Activated CD4-positive, alpha-beta T cell treated with anti-CD3 and anti-CD28 coated beads, Interleukin-10, Interleukin-2, amounts not matched to agents 100 ng/mL and 50 ng/mL, durations not matched to agents 16 hours and 8 hours (primary cell): Measurements from ENCODE around the gene TYROBP.
A peak's percentile ranks its signal among the peaks of the same experiment; 100 is the strongest.
"Not testable (repeated sequence)": the region's sequence is repeated elsewhere in the genome, so short reads cannot be mapped to it uniquely, and the experiment has no call there.

Source experiments
- DNase-seq: peaks from one replicate; pipeline ENCODE4 v3.0.0-alpha.2; 2020

The TYROBP gene

GRCh38 chr19:35931161-35931873, 23.2 kb upstream of the TYROBP start:
- DNase-seq = peak; percentile 100

- DNase-seq = peak; percentile 61
Measured at GRCh38 chr19:35929876-35930275, 21.8 kb upstream of the TYROBP start.

- DNase-seq = no peak
Measured at GRCh38 chr19:35928507-35928906, 20.4 kb upstream of the TYROBP start.

- no peak for DNase-seq
Measured at GRCh38 chr19:35925501-35925900, 17.4 kb upstream of the TYROBP start.

GRCh38 chr19:35921012-35921411, 12.9 kb upstream of the TYROBP start:
- DNase-seq = no peak

DNA sequence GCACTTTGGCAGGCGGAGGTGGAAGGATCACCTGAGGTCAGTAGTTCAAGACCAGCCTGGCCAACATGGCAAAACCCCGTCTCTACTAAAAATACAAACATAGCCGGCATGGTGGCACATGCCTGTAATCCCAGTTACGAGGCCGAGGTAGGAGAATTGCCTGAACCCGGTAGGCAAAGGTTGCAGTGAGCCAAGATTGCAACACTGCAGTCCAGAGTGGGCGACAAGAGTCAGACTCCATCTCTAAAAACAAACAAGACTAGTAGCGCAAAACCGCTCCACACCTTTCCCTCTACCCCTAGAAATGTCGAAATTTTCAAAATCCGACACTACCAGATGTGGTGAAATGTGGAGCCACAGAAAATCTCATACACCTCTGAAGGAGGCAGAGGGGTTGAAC, 11.2 kb upstream of the TYROBP start:
- DNase-seq = no peak

DNA sequence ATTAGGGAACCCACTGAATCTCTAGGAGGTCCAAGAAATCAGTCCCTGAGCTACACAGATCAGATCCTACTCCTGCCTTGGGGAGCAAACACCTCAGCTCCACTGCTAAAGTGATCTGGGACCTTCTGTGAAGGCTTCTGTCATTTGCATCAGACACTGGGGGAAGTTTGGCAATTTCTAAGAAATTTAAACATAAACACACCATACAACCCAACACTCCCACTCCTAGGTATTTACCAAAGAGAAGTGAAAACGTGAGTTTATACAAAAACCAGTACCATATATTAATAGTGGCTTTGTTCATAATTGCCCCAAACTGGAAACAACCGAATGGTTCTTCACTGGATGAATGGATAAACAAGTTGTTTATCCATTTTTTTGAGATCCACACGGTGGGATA, 7.3 kb upstream of the TYROBP start:
- no peak for DNase-seq

DNA sequence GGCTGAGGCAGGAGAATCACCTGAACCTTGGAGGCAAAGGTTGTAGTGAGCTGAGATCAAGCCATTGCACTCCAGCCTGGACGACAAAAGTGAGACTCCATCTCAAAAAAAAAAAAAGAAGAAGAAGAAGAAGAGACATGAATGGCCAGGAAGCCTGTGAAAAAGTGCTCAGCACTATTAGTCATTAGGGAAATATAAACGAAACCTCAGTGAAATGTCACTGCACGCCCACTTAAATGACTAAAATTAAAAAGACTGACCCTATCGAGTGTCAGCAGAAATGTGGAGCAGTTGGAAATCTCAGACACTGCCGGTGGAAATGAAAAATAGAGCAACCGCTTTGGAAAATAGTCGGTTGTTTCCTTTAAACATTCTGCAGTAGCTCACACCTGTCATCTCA, 5.5 kb upstream of the TYROBP start:
- DNase-seq = no peak

DNA sequence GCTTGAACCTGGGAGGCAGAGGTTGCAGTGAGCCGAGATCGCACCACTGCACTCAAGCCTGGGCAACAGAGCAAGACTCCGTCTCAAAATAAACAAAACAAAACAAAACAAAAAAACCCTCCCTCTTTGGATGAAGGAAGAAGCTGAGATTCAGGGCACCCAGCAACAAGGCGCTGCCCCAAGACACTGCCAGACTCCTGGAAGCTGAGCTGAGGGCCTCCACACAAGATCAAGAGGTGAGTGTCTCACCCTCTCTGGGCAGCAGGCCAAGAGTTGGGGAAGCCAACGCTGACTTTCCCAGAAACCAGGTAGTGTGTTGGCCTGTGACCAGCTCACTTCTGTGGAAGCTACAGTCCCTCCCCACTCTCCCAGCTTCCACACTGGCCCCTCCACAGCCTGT, 3.7 kb upstream of the TYROBP start:
- no peak for DNase-seq

DNA sequence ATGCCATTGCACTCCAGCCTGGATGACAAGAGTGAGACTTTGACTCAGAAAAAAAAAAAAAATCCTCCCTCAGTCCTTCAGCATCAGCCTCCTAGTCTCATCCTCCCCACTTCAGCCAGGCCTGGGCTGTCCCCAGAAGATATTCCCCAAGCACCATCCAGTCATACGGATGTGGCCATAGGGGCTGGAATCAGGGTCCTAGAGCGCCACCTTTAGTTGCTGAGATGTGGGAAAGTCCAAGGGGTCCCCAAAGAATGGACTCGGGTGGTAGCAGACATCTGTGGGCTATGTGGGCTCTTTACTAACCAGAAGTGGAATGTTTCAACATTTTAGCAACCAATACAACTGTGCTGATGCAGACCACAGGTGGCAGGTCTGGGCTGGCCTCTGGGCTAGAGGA, 3.1 kb upstream of the TYROBP start:
- DNase-seq = no peak

DNA sequence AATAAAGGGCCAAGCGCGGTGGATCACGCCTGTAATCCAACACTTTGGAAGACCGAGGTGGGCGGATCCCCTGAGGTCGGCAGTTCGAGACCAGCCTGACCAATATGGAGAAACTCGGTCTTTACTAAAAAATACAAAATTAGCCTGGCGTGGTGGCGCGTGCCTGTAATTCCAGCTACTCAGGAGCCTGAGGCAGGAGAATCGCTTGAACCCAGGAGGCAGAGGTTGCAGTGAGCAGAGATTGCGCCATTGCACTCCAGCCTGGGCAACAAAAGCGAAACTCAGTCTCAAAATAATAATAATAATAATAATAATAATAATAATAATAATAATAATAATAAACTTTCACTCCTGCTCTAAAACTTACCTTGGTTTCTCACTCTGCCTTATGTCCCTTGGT, 2.3 kb upstream of the TYROBP start:
- not testable (repeated sequence) for DNase-seq

GRCh38 chr19:35909684-35910035, 1.6 kb upstream of the TYROBP start:
- DNase-seq = no peak

DNA sequence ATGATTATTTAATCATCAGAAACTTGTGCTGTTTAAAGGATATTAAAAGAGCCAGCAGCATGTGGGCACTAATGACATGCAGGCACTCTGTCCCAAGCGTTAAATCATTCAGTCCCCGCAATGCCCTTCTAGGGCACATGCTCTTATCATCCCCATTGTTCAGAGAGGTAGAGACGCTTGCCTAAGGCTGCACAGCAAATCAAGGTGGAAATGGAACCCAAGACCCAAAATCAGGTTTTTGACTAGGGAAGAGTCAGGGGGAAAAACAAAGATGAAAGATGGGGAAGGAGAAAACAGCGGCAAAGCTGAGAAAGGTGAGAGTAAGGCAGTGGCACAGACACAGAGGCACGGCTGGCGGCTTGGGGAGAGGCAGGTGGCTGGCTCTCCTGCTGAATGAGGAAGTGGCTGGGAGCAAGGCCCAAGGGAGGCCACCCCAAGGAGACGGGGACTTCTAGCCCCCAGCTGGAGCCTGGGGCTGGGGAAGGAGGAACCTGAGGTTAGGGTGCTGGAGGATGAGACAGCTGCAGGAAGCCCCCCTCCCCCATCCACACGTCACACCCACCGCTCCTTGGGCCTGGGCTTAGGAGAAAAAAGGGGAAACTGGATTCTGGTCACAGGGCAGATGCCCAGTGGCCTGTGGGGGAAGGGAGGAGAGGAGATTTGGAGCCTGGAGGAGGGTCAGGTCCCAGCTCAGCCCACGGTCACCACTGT, 1.0 kb upstream of the TYROBP start:
- no peak for DNase-seq

GRCh38 chr19:35907377-35907745, 734 bp downstream of the TYROBP start:
- no peak for DNase-seq

DNA sequence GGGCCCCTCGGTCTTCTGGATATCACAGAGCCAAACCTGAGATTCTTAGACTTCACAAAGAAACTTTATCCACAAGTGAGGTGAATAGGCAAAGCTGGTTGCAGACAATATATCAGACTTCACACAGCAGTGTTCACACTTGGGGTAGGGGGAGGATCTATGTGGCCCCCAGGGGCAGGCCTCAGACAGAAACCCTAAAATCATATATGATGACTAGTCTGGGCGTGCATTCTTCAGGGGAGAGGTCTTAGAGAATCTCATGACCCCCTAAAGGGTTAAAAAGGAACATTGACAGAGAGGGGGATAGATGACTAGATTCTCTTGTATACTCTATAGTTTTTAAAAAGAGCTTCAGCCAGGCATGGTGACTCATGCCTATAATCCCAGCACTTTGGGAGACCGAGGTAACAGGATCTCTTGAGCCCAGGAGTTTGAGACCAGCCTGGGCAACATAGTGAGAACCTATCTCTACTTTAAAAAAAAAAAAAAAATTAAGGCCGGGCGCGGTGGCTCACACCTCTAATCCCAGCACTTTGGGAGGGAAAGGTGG, 2.8 kb downstream of the TYROBP start:
- DNase-seq = no peak

GRCh38 chr19:35904311-35905068, 3.6 kb downstream of the TYROBP start:
- DNase-seq = no peak

DNA sequence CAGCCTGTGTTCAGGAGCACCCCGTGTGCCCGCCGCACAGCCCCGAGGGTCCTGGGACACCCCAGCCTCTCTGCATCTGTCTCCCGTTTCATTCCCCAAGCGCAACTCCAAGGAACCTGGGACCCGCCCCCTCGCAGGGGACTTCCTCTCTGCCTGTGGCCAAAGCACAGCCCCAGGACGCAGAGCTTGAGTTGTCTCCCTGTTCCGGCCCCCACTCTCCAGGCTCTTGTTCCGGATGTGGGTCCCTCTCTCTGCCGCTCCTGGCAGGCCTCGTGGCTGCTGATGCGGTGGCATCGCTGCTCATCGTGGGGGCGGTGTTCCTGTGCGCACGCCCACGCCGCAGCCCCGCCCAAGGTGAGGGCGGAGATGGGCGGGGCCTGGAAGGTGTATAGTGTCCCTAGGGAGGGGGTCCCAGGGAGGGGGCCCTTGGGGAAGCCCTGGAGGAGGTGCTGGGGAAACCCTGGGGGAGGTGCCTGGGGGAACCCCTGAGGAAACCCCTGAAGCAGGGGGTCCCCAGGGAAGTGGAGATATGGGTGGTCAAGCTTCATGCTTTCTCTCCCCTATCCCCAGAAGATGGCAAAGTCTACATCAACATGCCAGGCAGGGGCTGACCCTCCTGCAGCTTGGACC, 4.4 kb downstream of the TYROBP start:
- peak; percentile 97 for DNase-seq

DNA sequence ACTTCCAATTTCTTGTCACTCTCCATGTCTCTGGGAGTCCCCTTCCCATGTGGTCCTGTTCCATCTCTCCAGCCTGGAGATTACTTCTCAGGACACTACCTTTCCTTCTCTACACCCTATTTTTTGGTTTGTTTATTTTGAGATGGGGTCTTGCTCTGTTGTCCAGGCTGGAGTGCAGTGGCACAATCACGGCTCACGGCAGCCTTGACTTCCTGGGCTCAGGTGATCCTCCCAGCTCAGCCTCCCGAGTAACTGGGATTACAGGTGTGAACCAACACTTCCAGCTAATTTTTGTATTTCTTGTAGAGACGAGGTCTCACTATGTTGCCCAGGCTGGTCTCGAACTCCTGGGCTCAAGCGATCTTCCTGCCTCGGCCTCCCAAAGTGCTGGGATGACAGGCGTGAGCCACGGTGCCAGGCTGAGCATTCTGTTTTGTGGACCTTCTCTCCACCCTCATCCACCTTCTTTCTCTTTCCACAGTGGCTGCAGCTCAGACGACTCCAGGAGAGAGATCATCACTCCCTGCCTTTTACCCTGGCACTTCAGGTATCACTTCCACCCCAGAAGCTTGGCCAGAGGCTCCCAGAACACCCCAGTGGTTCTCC, 5.1 kb downstream of the TYROBP start:
- no peak for DNase-seq

GRCh38 chr19:35901854-35902661, 6.0 kb downstream of the TYROBP start, which contains the start of gene HCST:
HCST (plus strand) TSS chr19:35902529; CDS start chr19:35902594, 65 bp downstream.
- DNase-seq = peak; percentile 71

DNA sequence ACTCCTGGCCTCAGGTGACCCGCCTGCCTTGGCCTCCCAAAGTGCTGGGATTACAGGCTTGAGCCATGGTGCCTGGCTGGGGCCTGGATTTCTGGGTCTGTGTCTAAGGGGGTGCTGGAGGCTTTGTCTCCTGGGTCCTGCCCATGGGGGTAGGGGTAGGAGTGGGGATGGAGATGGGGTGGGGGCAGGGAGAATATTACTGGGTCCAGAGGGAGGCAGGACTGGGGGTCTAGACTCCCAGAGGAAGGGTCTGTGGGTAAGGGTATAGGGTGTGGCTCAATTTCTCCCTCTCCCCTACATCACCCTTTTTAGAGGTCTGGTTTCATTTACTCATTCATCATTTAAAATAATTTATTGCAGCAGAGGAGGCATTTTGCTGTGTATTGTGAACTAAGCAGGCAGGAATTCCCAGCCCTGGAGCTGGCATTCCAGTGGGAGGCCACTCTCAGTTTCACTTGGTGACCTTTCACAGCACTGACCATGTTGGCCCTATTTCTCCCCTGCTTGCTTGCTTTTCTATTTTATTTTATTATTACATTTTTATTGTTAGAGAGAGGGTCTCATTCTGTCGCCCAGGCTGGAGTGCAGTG, 6.9 kb downstream of the TYROBP start:
- DNase-seq = no peak

DNA sequence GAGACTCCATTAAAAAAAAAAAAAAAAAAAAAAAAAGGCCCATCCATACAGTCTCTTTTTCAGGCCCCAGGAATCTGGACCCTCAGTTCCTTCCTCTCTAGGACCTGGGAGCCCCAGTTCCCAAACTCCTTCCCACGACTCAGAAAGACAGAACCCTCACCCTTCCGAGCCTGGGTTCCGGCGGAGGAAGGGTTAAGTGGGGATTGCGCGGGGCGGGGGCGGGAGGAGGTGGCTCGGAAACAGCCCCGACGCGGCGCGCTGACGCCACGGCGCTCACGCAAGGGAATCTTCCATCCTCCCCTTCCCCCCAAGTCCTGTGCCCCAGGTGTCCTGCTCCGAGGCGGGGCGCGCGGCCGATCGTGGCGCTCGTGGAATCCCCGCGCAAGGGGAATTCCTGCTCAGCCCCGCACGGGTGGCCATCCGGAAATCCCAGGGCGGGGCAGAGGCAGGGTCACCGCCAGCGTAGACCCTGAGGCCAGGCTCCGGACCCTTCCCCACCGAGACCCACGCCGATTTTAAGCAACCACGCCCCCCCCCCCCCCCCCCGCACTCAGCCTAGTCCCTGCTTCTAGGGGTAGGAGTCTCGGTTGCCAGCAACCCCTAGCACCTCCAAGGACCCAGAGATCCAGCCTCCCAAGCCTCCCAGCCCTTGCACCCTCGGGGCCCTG, 8.4 kb downstream of the TYROBP start:
- DNase-seq = peak; percentile 91
